Embryonic facial prominence (tissue), 1 donor: ENCODE results near the gene ACTR1B.
"Not testable (repeated sequence)": the region's sequence is repeated elsewhere in the genome, so short reads cannot be mapped to it uniquely, and the experiment has no call there.

Experiments
- DNase-seq: peaks from one replicate; pipeline ENCODE4 v3.0.0-alpha.2; 2016; ENCODE audit errors: extremely low spot score

The ACTR1B gene

GRCh38 chr2:97663962-97664635 lies at the start of gene ACTR1B:
Gene ACTR1B (minus strand): TSS chr2:97664044. CDS start chr2:97663890, 154 bp downstream.
- DNase-seq = peak; percentile 98

DNA sequence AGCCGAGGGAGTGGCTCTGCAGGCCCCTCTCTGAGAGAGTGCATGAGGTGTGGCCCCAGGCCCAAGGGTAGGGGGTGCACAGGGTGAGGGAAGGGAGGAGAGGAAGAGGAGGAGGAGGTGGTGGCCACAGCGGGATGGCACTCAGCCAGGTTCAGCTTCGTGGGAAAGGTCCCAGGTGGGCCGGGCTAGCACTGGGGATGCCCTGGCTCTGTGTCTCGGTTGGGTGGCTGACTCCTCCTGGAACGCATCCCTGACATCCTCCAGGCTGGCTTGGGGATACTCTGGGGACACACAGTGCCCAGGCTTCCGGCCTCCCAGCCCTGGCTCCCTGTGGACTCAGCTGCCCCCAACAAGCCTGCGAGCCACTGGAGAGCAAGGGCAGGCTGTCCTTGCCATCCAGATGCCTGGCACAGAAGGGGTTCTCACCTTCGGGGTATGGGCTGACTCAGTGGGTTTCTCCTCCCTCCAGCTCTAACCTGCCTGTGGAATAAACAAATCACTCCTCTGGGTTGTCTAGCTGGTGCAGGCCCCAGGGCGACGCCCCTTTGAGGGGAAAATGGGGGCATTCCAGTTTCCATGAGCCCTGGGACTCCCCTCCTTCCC lies 49.0 kb upstream of the ACTR1B start:
- DNase-seq = no peak

GRCh38 chr2:97712175-97712574 lies 48.3 kb upstream of the ACTR1B start:
- DNase-seq = not testable (repeated sequence)

DNA sequence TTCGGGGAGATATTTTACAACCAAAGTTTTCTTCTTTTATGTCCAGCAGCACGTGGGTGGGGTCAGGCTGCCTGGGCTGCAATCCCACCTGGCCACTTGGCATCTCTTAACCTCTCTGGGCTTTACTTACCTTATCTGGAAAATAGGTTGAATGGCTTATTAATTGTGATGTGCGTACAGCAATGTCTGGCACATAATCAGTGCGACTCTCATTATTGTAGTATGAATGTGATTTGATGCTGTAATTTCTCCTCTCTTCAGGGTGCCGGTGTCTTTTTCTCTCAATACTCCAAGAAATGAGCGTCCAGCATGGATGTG lies 47.5 kb upstream of the ACTR1B start:
- DNase-seq = no peak

DNA sequence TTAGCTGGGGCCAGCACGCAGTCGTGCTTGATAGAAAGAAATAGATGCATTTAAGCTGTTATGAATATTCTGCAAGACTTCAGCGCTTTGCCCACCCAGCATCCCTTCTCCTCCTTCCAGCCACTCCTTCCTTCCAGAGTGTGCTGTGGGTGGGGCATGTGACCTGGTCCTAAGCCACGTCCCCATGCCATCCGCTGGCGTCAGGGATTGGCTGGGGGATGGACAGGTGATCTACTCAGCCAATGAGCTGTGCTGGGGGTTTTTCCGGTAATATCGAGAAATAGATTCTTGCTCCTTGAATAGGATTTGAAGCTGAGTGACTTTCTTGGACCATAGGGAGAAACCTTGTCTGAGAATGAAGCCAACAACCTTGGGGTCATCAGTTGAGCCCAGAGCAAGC lies 44.8 kb upstream of the ACTR1B start:
- DNase-seq = no peak

- no peak for DNase-seq
These were observed 44.2 kb upstream of the ACTR1B start for GRCh38 chr2:97708048-97708380.

DNA sequence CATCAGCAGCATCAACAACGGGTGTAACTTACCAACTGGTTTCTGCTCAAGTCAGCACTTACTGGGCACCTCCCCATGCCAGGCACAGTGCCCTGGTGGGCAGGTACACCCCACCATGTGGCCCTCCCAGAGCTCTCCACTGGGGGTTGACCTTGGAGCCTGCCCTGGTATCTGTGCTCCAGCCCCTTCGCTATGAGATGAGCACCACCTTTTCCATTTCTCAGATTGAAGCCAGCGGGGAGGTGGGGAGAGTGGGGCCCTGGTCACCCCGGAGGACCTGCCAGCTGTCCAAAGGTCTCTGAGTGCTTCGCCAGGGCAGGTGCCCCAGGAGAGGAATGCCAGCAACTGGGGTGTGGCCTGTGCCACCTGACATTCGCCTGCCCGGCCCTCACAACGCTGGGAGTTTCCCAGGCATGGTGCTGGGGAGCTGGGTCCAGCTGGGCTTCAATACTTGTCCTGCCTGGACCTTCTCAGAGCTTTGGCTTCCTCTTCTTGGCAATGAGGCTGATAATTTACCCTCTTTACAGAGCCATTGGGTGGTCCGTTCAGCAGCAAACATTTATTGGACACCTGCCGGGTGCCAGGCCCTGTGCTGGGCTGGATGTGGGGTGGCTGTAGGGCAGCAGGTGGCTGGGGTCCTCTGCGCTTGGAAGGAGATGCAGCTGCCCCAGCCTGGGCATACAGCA lies 43.7 kb upstream of the ACTR1B start:
- DNase-seq = no peak

DNA sequence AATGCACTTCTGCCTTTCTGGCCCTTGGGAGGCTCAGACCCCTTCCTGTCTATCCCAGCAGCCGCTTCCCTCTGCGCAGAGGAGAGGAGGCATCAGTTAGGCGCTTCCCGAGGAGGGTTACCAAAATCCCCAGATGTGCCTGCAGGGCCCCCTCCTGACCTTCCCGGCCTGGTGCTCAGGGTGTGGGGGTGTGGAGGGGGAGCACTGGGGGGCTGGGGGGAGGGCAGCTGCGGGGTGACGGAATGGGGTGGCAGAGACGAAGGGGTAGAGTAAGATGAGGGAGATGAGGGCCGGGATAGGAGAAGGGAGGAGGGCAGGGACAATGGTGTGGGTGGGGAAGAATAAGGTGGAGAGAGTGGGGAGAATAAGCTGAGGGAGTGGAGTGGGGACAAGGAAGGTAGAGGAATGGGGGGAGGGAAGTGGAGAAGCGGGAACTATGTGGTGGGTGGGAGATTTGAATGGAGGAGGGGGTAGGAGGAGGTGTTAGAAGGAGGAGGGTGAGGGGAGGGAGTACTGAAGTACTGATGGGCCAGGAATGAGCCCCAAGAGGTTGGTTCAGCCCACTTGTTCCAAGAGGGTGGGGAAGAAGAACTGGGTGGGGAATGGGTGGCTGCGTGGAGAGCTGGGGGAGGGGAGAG lies 43.0 kb upstream of the ACTR1B start:
- DNase-seq = no peak

GRCh38 chr2:97706112-97706511 lies 42.3 kb upstream of the ACTR1B start:
- no peak for DNase-seq

- DNase-seq = no peak
These were observed 41.1 kb upstream of the ACTR1B start for GRCh38 chr2:97704989-97705388.

GRCh38 chr2:97703741-97704140 lies 39.9 kb upstream of the ACTR1B start:
- DNase-seq = no peak

DNA sequence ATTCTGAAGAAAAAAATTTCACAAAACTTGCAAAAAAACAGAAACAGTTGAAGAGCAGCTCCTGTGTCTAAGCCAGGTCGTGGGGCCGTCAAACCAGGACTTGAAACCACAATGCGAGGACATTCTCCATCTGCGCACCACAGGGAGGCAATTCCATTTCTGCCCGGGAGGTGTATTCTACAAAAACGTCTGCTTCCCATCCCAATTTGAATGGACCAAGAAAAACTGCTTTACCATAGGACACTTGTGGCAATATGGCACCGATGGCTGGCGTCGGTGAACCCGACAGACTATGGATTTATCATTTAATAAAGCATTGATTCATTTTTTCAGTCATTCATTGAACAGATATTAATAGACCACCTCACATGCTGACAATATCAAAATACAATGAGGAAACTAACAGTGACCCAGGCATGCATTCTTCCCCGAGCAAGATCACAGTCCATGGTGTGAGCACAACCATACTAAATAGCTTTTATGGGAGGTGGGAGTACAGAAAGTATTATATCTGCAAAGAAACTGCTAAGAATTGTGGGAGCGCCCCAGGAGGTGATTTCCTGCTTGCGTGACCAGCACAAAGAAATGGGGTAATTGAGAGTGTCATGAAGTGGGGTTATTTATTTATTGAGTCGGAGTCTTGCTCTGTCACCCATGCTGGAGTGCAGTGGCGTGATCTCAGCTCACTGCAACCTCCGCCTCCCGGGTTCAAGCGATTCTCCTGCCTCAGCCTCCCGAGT lies 39.1 kb upstream of the ACTR1B start:
- DNase-seq = no peak

GRCh38 chr2:97701851-97702465 lies 38.1 kb upstream of the ACTR1B start:
- DNase-seq = no peak

- no peak for DNase-seq
These were observed 37.3 kb upstream of the ACTR1B start for GRCh38 chr2:97701186-97701585.

DNA sequence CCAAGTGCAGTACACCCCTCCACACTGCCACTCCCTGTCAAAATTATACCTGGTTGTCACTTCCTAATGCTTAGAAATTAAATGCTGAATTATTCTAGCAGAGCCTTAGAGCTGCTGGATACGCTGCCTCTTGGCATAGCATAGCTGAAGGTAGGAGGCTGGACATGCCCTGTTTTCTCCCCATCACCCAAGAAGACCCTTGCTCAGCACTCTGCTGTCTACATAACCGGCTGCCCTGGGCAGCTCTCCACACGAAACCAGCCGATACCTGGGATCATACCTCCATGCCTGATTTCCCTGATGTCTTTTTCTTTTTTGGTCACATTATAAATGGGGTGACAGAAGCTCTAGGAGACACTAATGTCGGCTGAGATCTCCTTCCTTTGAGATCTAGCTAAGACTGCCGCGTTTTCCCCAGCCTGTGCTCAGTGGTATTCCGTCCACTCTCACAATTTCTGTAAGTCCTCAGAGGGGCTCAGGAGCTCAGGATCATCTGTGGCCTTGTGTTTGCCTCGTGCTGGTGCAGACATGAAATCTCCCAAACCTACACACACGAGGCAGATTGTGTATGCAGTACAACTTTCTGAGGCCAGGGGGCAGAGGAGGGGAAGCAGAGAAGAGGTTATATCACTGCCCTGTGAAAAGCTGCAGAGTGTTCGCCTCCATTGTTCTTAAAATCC lies 36.1 kb upstream of the ACTR1B start:
- DNase-seq = peak; percentile 25

- DNase-seq = no peak
These were observed 34.7 kb upstream of the ACTR1B start for GRCh38 chr2:97698530-97698929.

DNA sequence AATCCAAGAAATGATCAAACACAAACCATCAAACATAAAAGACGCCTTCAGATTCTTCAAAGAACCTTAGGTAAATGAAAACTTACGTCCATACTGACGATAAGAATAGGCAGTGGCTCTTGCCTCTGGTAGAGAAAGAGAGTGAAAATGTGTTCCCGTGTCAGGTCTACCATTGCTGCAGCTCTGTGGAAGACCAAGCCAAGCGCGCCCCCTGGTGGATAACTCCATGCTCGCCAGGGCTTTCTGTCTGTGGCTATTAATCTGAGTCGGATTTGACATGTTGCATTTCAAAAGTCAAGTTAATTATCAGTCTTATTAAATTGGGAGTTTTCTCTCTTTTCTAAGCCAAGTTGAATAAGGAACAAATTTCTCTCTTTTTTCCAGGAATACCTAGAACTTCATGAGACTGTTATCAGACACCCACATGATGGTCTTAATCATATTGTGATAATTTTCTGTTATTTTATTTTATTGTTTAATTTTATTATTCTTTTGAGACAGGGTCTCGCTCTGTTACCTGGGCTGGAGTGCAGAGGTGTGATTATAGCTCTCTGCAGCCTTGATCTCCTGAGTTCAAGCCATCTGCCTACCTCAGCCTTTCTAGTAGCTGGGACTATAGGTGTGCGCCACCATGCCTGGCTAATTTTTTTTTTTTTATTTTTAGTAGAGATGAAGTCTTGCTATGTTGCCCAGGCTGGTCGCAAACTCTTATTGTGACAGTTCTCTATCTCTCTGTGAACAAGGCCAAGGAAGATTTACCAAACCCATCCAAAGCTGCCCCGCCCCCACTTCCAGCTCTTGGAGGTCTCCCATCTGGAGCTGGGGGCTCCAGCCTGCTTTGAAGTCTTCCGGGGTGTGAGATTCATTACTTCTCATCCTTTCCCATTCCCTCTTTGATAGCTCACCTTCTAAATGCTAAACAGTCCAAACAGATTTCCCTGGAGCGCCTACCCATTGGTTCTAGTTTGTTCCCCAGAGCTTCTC lies 33.7 kb upstream of the ACTR1B start:
- DNase-seq = peak; percentile 75

GRCh38 chr2:97695744-97696143 lies 31.9 kb upstream of the ACTR1B start:
- DNase-seq = no peak

DNA sequence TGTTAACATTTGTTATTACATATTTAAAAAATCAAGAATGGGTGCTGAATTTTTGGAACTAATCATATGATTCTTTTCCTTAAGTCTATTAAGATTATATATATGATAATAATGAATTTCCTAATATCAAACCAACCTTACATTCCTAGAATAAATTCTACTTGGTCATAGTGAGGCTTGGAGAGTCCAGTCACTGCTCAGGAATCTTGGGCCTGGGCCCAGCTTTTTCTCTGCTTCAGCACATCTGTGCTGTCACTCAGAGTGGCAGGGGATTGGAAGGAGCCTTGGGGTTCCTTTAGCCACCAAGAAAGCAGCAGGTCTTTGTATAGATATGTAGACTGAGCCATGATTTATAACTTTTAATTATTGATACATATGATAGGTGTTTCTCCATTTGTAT lies 29.6 kb upstream of the ACTR1B start:
- DNase-seq = no peak

GRCh38 chr2:97691166-97691565 lies 27.3 kb upstream of the ACTR1B start:
- no peak for DNase-seq
